SK-N-MC (cell line): Measurements from ENCODE around the gene PKNOX2.

Experiments used
- EZH2 ChIP-seq: fragments of 200-600 bp; sonication (generic); IDR thresholded peaks from one replicate; pipeline ENCODE4 v1.6.1; 2017; ENCODE audit warnings: antibody characterized with exemption
- FOXP2 ChIP-seq: optimal IDR thresholded peaks from 2 replicates; pipeline ENCODE3; 2011; ENCODE audit warnings: mild to moderate bottlenecking, moderate library complexity; ENCODE audit not compliant: insufficient read depth; ENCODE audit errors: extremely low read length, control extremely low read depth
- POLR2AphosphoS5 ChIP-seq: IDR thresholded peaks from 2 replicates; pipeline ENCODE4 v1.6.1; 2012; ENCODE audit warnings: mild to moderate bottlenecking, low read depth, low read length, borderline replicate concordance

- TF ChIP-seq POLR2AphosphoS5 (no peak), EZH2 (no peak), FOXP2 (no peak)
Observed at GRCh38 chr11:125170001-125170509, 5.5 kb downstream of the PKNOX2 start.
